ENCODE data around the gene ACP2.

DNA sequence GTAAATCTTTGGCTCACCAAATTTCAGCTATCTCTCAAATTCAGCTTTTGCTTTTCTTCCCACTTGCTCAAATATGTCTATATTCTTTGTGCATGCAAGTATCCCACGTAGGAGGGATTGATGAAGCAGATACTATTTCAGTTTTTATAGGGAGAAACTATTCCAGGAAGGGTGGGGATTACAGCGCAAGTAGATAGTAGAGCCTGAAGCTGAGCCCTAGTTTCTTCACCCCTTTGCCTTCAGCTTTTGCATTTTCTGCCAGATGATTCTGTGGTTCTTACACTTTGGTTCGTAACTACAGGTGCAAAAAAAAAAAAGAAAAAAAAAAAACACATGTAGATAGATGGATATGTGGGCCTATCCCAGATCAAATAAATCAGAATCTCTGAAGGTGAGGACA is 3.1 kb upstream of the ACP2 start:
- TF ChIP-seq, protein P1, sequence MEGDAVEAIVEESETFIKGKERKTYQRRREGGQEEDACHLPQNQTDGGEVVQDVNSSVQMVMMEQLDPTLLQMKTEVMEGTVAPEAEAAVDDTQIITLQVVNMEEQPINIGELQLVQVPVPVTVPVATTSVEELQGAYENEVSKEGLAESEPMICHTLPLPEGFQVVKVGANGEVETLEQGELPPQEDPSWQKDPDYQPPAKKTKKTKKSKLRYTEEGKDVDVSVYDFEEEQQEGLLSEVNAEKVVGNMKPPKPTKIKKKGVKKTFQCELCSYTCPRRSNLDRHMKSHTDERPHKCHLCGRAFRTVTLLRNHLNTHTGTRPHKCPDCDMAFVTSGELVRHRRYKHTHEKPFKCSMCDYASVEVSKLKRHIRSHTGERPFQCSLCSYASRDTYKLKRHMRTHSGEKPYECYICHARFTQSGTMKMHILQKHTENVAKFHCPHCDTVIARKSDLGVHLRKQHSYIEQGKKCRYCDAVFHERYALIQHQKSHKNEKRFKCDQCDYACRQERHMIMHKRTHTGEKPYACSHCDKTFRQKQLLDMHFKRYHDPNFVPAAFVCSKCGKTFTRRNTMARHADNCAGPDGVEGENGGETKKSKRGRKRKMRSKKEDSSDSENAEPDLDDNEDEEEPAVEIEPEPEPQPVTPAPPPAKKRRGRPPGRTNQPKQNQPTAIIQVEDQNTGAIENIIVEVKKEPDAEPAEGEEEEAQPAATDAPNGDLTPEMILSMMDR (conservative IDR thresholded peaks at IDR 0.05; ENCODE audit: low read length), result no peak
- TF ChIP-seq EZH2phosphoT487 (IDR thresholded peaks at IDR 0.05; ENCODE audit: borderline replicate concordance), result no peak

Data from Loucy (cell line).